Lower leg skin (tissue), 4 donors: ENCODE data around the gene CLHC1. TPM values are rescaled to one million over a fixed set of nuclear protein-coding genes. Genes with fewer than 3 reads are reported as not detected.

Source experiments
- DNase-seq, 2 donors: peaks; one replicate each; pipeline ENCODE4 v3.0.0-alpha.2; 2019; ENCODE audit warnings: low spot score in 2 of 2
- H3K4me3 ChIP-seq: fragments of 200-600 bp; sonication (generic); 2 replicates; pipeline ENCODE4 v1.5.1; 2017; ENCODE audit warnings: mild to moderate bottlenecking, low read depth; ENCODE audit not compliant: poor library complexity, severe bottlenecking
- POLR2A ChIP-seq, 2 donors: fragments of 450-650 bp; IDR thresholded peaks; one replicate each; pipeline ENCODE4 v1.6.1; 2016 to 2017; ENCODE audit warnings: antibody characterized with exemption in 2 of 2, mild to moderate bottlenecking in 1 of 2, moderate library complexity in 1 of 2
- whole genome bisulfite sequencing, 2 donors: methylation state at CpG; one replicate each; pipeline ENCODE4 v1.1.5; 2018; 5-methylcytosine and 5-hydroxymethylcytosine counted together
- intact Hi-C: fragments of 100-400 bp; cut with DNase I; formaldehyde crosslinking; loops from one replicate; pipeline ENCODE4 v1.15.0; 2023; ENCODE audit warnings: low total_unique reads
- total RNA-seq, 4 donors: library from RNA; depleted of rRNA; stranded (reverse); fragments of >200 nt; gene quantifications; one replicate each; pipeline ENCODE4 v1.1.0, GENCODE V29; 2016
- TF ChIP-seq, protein P1 (sequence below), 3 donors: fragments of 450-650 bp; IDR thresholded peaks; one replicate each; pipeline ENCODE4 v1.5.1; 2016; ENCODE audit warnings: antibody characterized with exemption in 3 of 3, mild to moderate bottlenecking in 3 of 3, moderate library complexity in 2 of 3

Gene CLHC1
- total RNA-seq, 4 donors from 2014 or later, result 5.3 to 13.1 (median 7.9) TPM

DNA sequence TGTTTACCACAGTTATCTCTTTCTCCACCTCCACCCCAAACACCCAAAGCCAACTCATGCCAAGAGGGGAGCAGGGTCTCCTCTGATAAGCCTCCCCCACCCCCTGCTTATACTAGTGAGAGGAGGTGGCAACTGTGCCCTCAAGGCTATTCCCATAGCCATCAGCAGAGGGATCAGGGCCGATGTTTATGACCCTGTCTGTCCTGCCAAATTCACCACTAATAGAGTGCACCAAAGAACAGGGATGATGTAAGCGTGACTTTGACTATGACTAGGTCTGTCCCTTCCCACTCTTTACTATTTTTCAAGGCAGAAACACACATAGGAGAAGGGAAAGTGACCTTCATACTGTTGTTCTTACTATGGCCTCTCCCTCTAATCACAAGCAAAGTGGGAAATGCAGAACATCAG lies 74.6 kb downstream of the CLHC1 start:
- DNase-seq, result peak in 1 of 2 donors; percentile 84
- 17 to 38% methylated on average over 2 of the region's 2 CpGs for WGBS, 2 donors
- no peak for TF ChIP-seq POLR2A (IDR thresholded peaks at IDR 0.05)
- TF ChIP-seq, protein P1, sequence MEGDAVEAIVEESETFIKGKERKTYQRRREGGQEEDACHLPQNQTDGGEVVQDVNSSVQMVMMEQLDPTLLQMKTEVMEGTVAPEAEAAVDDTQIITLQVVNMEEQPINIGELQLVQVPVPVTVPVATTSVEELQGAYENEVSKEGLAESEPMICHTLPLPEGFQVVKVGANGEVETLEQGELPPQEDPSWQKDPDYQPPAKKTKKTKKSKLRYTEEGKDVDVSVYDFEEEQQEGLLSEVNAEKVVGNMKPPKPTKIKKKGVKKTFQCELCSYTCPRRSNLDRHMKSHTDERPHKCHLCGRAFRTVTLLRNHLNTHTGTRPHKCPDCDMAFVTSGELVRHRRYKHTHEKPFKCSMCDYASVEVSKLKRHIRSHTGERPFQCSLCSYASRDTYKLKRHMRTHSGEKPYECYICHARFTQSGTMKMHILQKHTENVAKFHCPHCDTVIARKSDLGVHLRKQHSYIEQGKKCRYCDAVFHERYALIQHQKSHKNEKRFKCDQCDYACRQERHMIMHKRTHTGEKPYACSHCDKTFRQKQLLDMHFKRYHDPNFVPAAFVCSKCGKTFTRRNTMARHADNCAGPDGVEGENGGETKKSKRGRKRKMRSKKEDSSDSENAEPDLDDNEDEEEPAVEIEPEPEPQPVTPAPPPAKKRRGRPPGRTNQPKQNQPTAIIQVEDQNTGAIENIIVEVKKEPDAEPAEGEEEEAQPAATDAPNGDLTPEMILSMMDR (IDR thresholded peaks at IDR 0.05), result no peak
- intact Hi-C loops, result no loop called here
- no peak overlapping the region for H3K4me3 ChIP-seq

GRCh38 chr2:55156984-55157383 lies 75.1 kb downstream of the CLHC1 start:
- 42 to 45% methylated on average over 2 of the region's 2 CpGs for WGBS, 2 donors
- TF ChIP-seq, protein P1 (IDR thresholded peaks at IDR 0.05), result no peak
- TF ChIP-seq POLR2A (IDR thresholded peaks at IDR 0.05), result no peak
- intact Hi-C loops, result no loop called here
- H3K4me3 ChIP-seq, result no peak overlapping the region
- no peak for DNase-seq

DNA sequence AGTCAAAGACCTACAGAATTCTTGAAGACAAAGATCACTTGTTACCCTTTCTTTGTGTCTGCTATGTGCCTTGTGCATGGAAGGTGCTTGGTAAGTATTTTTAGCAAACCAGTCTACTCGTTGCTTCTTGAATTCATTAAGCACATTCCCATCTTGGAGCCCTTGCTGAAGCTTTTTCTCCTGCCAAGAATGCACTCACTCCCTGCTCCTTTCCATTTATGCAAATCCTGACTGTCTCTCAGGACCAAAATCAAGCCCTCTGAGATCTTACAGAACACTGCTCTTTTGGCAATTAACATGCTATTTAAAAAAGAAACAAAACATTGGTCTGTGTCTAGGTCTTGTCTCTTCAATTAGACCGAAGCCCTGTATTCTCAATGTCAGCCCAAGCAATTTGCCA lies 75.8 kb downstream of the CLHC1 start:
- TF ChIP-seq, protein P1 (IDR thresholded peaks at IDR 0.05), result no peak
- no peak for TF ChIP-seq POLR2A (IDR thresholded peaks at IDR 0.05)
- DNase-seq, result peak in 1 of 2 donors; percentile 25
- intact Hi-C loops, result no loop called here
- 23 to 27% methylated on average over 2 of the region's 2 CpGs for WGBS, 2 donors
- no peak overlapping the region for H3K4me3 ChIP-seq

DNA sequence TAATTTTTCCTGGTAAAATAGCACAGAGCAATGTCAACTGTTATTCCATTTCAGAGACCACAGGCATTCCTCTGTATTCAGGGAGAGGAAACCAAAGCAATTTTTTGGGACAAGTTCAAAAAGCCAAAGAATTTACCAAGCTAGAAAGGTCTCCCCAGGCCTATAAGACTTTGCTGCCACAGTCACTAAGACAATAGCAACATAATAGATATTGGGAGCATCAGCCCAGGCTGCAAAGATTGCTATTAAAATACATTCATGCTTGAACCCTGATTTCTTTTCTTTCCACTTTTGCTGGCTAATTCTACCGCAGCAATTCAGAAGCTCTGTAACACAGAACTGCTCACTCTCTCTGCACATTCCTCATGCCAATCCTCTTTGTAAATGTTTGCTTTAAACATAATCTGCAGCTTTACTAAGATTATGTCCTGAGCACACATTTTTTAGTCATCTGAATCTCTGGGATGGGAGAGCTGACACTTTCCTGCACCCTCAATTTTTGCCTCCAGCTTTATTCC lies 76.3 kb downstream of the CLHC1 start:
- WGBS, 2 donors, result 24 to 38% methylated on average over 1 of the region's 1 CpG
- TF ChIP-seq, protein P1 (IDR thresholded peaks at IDR 0.05), result no peak
- TF ChIP-seq POLR2A (IDR thresholded peaks at IDR 0.05), result no peak
- no peak for DNase-seq
- intact Hi-C loops, result no loop called here
- no peak overlapping the region for H3K4me3 ChIP-seq

- intact Hi-C loops, result no loop called here
- no peak for DNase-seq
- no peak overlapping the region for H3K4me3 ChIP-seq
- 59 to 62% methylated on average over 4 of the region's 4 CpGs for WGBS, 2 donors
- TF ChIP-seq, protein P1 (IDR thresholded peaks at IDR 0.05), result no peak
- no peak for TF ChIP-seq POLR2A (IDR thresholded peaks at IDR 0.05)
These were observed 76.9 kb downstream of the CLHC1 start for GRCh38 chr2:55155206-55155605.

GRCh38 chr2:55154525-55155030 lies 77.5 kb downstream of the CLHC1 start:
- peak; percentile 65 to 81 for DNase-seq
- intact Hi-C loops, result no loop called here
- 40 to 44% methylated on average over 3 of the region's 3 CpGs for WGBS, 2 donors

More at GRCh38 chr2:55154525-55155030, 77.5 kb downstream of the CLHC1 start:
- no peak for TF ChIP-seq POLR2A (IDR thresholded peaks at IDR 0.05)
- TF ChIP-seq, protein P1 (IDR thresholded peaks at IDR 0.05), result no peak
- no peak overlapping the region for H3K4me3 ChIP-seq
